GM12874 (cell line): ENCODE results near the gene OSMR.

Experiments used
- TF ChIP-seq, protein P1 (sequence below): IDR thresholded peaks from 2 replicates; pipeline ENCODE4 v1.5.1; 2011; ENCODE audit warnings: low read depth, mild to moderate bottlenecking, control low read depth, low read length, moderate library complexity; ENCODE audit not compliant: insufficient read depth

OSMR gene

DNA sequence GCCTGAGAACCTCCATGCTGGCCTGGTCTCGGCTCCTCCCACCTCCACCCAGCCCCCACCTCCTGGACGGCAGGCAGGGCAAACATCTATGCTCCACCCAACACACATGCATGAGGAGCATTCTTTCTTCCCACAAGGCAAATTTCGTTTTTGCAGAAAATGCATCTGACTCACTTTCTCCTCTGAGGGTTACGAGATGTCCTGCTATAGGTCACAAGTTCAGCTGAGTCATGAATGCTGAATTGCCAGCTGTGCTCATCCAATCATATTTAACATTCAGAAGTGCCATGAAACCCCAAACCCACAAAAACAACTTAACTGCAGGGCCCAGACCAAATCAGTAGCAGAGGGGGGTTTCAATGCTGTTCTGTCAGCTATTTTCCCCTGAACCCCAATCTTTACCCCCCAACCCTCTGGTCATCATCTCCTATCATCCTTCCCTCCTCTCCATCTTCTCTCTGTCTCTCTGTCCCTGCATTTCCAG, 39.0 kb upstream of the OSMR start:
- TF ChIP-seq, protein P1, sequence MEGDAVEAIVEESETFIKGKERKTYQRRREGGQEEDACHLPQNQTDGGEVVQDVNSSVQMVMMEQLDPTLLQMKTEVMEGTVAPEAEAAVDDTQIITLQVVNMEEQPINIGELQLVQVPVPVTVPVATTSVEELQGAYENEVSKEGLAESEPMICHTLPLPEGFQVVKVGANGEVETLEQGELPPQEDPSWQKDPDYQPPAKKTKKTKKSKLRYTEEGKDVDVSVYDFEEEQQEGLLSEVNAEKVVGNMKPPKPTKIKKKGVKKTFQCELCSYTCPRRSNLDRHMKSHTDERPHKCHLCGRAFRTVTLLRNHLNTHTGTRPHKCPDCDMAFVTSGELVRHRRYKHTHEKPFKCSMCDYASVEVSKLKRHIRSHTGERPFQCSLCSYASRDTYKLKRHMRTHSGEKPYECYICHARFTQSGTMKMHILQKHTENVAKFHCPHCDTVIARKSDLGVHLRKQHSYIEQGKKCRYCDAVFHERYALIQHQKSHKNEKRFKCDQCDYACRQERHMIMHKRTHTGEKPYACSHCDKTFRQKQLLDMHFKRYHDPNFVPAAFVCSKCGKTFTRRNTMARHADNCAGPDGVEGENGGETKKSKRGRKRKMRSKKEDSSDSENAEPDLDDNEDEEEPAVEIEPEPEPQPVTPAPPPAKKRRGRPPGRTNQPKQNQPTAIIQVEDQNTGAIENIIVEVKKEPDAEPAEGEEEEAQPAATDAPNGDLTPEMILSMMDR, result no peak

GRCh38 chr5:38807570-38808483, 38.0 kb upstream of the OSMR start:
- TF ChIP-seq, protein P1, result no peak

DNA sequence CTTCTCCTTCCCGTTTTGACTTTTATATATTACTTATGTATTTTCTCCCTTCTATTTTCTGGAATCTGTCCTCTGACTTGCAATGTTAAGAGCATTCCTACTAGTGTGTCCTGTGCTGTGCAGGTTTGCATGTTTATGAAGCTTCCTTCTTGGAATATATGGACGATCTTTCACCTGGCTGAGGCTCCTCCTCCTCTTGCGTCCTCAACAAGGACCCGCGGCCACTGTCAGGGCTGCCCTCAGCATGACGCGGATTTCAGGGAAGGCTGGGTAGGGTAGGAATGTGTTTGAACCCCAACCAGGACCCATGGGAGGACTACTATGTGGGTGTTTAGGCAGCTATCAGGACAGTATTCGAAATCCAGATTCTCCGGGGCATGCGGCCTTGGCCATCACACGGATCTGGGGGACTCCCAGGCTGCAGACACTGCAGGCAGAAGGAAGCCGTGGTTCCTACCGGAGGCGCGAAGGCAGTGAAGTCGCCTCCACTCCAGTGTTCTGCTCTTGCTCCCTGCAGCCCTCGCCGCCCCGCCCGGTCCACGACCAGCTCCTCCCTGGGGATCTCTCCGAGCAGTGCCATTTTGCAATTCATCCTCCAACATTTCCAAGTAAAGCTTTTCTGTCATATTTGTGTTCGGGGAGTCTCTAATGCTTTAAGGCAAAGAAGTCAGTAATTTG, 37.0 kb upstream of the OSMR start:
- TF ChIP-seq, protein P1, result no peak

DNA sequence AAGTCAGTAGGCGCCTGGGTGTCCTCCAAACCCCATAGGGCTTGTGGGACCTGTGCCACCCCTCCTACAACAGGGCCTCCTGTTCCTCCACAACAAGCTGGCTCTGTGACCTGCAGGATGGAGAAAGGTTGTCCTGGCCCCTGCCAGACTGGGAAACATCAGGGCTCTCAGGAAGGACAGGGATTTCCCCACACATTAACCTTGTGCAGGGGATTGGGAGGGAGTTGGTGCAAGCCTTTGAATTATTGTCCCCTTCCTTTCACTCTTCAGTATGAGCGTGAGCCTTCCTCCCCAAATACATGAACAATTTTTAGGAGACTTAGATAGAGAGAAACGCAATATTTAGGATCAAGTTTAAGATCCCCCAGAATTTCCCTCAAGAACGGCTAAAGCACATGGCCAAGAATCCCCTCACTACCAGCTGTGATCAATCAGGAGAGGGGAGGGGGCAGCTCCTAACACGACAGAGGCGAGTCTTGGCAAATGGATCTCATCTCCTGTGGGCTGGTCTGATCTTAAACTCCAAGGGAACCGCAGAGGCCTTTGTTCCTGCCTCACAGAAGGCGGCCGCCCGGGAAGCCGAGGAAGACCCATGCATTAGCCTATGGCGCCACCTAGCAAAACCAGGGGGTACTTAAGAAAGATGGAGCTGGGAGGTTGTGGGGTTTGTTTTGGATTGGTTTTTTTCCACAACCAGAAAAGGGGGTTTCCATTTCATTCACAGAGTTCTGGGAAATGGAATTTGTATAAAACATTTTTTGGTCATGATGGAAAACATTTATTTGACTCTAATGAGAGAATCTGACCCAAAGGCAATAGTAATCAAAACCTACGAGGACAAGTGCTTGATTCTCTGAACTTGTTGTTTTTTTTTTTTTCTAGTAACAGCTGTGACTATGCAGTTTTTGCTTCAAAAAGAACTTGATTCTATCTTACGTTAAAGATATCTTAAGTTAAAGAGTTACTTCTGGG, 36.1 kb upstream of the OSMR start:
- TF ChIP-seq, protein P1, result peak; percentile 72

- TF ChIP-seq, protein P1, result no peak
Observed at GRCh38 chr5:38814879-38815278, 30.9 kb upstream of the OSMR start.

DNA sequence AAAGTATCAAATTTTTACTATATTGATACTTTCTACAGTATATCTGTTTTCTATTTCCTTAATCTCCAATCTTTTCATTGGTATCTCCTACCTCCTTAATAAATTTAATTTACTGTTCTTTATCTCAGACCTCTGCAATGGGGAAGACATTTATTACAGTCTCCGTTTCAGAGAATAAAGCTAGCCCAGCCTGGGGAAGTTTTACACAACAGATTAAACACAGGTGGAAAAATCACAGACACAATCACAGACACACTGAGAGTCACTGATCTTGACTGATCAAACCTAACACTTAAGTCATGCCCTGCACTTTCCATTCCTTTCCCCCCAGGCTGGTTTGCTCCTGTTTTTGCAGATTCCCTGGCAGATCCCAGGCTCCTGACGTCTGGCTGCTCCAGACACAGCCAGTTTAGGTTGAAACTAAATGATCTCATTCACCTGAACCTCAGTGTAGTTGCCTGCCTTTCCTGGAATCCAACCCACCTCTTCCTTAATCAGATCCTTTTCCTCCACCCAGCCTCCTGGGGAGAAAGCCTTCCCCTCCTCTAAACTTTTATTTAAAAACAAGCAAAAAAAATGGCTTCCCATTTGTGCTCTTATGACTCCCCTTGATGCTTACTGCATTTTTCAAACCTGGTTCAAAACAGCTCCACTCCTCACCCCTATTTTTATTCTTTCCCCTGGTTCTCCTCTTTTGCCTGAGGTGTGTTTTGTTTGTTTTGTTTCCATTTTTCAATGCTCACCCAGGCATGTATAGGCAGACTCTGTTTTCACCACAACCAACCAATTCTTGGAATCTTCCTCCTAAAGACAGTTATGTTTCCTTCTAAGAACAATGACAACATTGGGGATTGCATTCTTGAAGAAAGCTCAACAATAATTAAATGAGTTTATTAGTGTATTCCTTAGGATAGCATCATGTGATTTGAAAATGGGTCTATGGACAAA, 29.5 kb upstream of the OSMR start:
- TF ChIP-seq, protein P1, result no peak
